ENCODE results near the gene RHOBTB3.
"Not testable (repeated sequence)": the region's sequence is repeated elsewhere in the genome, so short reads cannot be mapped to it uniquely, and the experiment has no call there.

- not testable (repeated sequence) for TF ChIP-seq POLR2AphosphoS5 (IDR thresholded peaks at IDR 0.05; ENCODE audit: low read depth, low read length); REST (IDR thresholded peaks at IDR 0.05; ENCODE audit: insufficient read depth in 1 of 2, low read depth in 2 of 2, low read length in 1 of 2); CTCF (IDR thresholded peaks at IDR 0.05); TCF7L2 (IDR thresholded peaks at IDR 0.05; ENCODE audit: low read depth, low read length); SIN3A (IDR thresholded peaks at IDR 0.05; ENCODE audit: borderline replicate concordance, insufficient read depth, low read depth, low read length)
Measured at GRCh38 chr5:95706196-95706595, 24.9 kb upstream of the RHOBTB3 start.

All from Panc1 (cell line).